Endothelial cell of hepatic sinusoid (primary cell): ENCODE measurements around the gene SORCS2.

Source experiments
- in situ Hi-C: cut with HindIII; loops from 2 replicates; pipeline ENCODE4 v1.10.0; 2017; ENCODE audit warnings: low sequenced_read_pairs

The SORCS2 gene

GRCh38 chr4:7547368-7548040, 355.2 kb downstream of the SORCS2 start:
- in situ Hi-C loops = no loop called here

- in situ Hi-C loops = no loop called here
Measured at GRCh38 chr4:7549866-7550265, 357.5 kb downstream of the SORCS2 start.

GRCh38 chr4:7552466-7552865, 360.1 kb downstream of the SORCS2 start:
- in situ Hi-C loops = no loop called here

- in situ Hi-C loops = no loop called here
Measured at GRCh38 chr4:7553280-7553679, 360.9 kb downstream of the SORCS2 start.

- in situ Hi-C loops = no loop called here
Measured at GRCh38 chr4:7554905-7555304, 362.6 kb downstream of the SORCS2 start.

- in situ Hi-C loops = no loop called here
Measured at GRCh38 chr4:7556558-7556957, 364.2 kb downstream of the SORCS2 start.

DNA sequence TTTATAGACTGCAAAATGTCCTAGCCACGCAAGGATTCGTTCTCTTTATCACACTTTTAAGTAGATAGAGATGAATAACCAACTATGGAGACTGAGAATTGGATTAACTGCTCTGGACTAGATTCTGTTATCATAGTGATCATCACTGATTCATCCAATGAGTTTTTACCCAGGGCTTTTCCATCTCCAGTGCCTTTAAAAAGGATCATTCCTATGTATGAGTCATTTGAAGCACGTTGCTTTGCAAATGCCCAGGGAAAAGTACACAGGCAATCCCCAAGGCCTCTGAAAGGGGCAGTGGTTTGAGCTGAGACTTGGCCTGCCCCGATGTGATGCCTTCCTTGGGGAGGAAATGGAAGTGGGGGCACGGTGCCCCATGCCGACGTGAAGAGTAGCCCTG, 365.1 kb downstream of the SORCS2 start:
- in situ Hi-C loops = no loop called here

DNA sequence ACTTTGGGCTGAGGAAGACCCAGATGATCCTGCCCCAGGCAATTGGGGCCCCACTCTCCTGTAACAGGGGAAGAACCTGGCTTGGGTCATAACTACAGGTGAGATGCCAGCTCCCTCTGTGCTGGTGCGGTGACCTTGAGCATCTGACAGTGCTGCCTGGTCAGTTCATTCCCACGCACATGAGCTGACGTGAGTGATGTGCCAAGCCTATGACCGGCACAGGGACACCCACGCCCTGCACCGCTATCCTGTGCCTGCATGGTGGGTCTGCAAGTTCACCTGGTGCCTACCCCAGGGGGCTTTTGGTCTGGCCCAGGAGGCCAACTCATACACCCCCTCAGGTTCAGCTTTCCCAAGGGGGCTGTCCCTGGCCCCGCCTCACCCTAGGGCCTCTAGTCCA, 366.1 kb downstream of the SORCS2 start:
- in situ Hi-C loops = no loop called here

DNA sequence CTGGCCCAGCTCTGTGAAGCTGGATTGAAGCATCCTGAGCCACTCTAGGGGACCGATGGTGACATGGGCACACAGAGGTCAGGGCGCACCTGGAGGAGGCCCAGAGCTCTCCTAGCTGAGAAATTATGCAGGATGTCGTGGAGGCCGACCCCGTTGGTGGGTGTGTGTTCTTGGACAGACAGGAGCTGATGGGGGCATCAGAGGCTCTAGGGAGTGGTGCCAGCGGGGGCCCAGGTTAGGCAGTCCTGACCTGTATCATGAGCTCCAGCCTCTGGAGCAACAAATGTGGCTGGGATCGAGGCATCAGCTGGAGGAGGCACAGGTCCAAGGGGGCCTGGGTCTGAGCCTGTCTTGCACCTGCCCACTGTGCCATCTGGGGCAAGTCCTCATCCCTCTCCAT, 367.0 kb downstream of the SORCS2 start:
- in situ Hi-C loops = no loop called here

GRCh38 chr4:7559741-7560395, 367.5 kb downstream of the SORCS2 start:
- in situ Hi-C loops = loop anchor here (10.0 kb wide), 2 partner anchors 55 to 105 kb away; no protein-coding TSS in a partner anchor

DNA sequence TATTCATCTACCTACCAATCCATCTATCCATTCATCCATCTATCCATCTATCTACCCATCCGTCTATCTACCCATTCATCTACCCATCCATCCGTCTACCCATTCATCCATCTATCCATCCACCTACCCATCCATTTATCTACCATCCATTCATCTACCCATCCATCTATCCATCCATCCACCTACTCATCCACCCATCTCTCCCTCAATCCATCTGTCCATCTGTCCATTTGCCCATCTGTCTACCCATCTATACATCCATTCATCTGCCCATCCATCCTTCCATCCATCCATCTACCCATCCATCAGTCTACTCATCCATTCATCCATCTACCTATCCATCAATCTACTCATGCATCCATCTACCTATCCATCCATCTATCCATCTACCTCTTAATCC, 369.2 kb downstream of the SORCS2 start:
- in situ Hi-C loops = loop anchor here (10.0 kb wide), 2 partner anchors 57 to 103 kb away; no protein-coding TSS in a partner anchor

DNA sequence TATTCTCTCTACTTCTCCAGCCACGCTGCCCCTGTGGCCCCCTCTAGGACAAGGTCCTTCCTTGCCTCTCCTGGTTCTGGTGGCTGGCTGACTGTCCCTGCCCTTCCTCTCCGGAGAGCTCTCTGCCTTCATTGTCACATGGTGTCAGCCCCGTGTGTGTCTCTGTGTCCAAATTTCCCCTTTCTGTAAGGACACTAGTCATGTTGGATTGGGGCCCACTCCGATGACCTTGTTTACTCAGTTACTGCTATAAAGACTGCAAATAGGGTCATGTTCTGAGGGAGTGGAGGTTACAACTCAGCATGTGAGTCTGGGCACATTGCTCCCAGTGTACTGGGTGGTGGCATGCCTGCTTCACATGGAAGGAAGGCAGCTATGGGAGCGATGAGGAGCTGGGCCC, 371.9 kb downstream of the SORCS2 start:
- in situ Hi-C loops = loop anchor here (10.0 kb wide), 2 partner anchors 59 to 101 kb away; no protein-coding TSS in a partner anchor

DNA sequence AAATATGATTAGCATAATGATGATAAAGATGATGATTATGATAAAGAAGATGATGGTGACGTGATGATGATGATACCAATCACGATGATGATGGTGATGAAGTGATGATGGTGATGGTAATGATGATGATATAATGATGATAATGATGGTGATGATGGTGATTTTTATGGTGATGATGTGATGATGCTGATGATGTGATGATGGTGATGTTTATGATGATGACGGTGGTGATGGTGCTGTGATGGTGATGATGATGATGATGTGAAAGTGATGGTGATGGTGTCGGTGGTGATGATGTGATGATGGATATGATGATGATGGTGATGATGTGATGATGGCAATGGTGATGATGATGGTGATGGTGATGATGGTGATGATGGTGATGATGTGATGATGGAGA, 373.1 kb downstream of the SORCS2 start:
- in situ Hi-C loops = loop anchor here (10.0 kb wide), 2 partner anchors 61 to 99 kb away; no protein-coding TSS in a partner anchor

DNA sequence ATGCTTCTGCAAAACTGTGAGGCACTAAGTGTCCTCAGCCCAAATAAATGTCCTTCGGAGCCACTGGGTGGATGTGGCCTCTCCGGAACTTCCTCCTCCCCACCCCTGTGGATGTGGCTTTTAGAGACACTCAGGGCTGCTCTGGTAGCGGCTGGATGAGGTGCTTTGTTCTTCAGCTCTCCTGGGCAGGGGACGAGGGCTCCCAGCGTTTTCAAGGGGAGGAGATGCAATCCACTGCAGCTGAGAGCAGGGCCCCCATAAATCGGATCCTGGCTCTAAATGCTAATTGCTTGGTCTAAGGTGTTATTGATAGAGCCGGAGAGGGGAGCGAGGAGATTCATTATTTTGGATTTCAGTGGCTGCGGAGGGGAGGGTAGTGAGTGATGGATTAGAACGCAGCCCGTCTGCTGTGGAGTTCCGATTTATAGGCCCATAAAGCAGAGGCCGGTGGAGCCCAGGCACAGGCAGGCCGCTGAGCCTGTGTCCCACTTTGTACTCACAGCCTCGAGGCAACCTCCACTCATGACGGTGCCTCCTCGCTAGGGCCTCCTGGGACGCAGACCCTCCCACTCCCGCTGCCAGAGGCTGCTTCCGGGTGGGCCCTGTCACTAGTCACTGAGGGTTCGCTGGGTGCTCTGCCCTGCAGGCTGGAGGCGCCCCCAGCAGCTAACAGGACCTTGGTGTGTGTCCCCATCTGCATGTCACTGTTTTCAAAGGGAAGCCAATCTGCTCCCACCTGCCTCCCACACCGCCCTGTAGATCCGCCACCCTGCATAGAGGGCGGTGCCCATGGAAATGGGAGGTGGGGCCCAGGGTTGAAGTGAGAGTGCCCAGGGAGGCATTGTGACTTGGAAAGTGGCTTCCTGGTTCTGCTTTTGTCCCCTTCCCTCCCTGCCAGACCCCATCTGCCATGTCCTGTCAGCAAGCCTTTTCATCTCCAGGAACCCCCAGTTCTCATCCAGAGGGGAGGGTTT, 377.8 kb downstream of the SORCS2 start:
- in situ Hi-C loops = loop anchor here (10.0 kb wide), 2 partner anchors 65 to 95 kb away; no protein-coding TSS in a partner anchor

- in situ Hi-C loops = no loop called here
Measured at GRCh38 chr4:7571001-7571400, 378.7 kb downstream of the SORCS2 start.

GRCh38 chr4:7571701-7572100, 379.4 kb downstream of the SORCS2 start:
- in situ Hi-C loops = no loop called here

DNA sequence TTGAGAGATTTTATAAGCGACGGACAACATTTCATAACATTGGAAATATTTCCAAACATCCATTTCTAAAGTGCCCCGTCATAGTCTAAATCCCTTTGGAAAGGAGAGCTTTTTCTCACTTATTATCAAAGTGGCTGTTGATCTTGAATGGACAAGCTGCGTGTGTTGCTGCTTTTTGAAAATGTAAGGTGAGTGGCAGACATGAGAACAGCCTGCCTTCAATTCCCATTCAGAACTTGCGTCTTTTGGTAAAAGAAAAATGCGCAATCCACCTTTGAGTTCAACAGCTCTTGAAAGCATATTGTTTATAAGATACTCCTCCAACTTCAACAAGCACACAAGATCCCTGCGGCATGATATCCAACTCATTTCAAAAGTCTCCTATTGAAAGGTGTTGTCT, 380.6 kb downstream of the SORCS2 start:
- in situ Hi-C loops = no loop called here

DNA sequence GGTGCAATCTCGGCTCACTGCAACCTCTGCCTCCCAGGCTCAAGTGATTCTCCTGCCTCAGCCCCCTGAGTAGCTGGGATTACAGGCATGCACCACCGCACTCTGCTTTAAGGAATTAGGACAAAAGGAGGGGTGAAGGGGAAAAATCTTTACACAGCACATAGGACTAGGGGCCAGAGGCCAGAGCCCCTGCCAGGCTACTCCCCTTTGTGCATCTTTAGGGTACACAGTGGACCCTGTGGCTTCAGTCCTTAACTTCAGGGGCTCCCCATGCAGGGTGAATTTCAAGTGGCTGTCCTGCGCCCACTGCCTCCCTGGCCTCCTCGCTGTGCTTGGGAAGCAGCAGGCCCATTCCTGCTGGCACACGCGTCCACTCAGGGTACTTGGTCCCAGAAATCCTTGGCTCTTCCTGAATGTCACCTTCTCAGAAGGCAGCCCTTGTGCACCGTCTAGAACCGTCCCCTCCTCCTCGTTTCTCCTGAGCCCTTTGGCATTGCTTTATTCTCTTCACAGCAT, 381.3 kb downstream of the SORCS2 start:
- in situ Hi-C loops = no loop called here

GRCh38 chr4:7574287-7575014, 382.1 kb downstream of the SORCS2 start:
- in situ Hi-C loops = no loop called here

- in situ Hi-C loops = no loop called here
Measured at GRCh38 chr4:7575426-7575825, 383.1 kb downstream of the SORCS2 start.
